ENCODE data around the gene ITGA4.

ITGA4 gene

DNA sequence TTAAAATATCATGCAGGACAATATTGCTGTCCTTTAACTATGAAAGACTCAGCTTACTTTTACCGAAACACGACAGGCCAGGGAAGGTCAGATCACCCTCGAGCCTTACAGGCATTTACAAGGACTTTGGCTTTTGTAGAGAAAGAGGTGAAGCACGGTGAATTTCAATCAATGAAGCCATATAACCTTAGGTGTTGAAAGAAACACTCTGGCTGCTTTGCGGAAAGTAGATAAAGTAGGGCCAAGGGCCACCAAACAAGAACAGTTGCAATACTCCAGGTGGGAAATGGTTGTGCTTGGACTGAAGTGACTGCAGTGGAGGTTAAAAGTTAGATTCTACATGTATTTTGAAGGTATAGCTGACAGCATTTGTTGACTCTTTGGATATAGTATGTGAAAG lies 119.2 kb downstream of the ITGA4 start:
- DNase-seq: no peak

DNA sequence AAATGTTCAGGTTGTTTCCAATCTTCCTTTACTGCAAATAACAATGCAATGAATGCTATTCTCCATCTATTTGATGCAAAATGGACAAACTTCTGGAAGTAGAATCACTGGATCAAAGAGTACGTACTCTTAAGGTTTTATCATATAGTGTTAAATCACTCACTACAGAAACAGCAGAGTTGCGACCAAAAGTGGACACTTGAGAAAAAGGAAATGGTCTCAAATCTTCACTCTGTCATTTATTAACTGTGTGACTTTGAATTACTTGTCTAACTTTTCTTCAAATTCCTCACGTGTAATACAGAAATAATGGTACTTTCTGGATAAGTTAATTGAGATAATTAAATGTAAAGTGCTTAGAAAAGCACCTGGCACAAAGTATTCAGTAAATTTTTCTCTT lies 121.6 kb downstream of the ITGA4 start:
- DNase-seq: no peak

DNA sequence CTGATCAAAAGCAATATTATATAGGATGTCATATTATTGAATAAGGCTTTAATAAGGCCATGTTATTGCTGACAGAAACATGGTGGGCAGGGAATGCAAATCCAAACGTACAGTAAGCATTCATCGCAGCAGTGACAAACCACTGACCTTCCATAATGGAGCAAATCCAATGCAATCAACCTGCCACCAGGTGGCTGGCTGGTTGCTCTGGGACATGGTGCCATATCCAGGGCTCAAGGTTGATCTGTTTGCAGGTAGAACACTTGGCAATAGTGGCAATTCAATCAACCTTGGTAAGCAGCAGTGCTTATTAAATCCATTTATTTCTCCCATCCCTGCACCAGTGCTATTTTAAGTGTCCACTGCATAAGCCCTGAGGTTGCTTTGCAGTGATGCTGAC lies 124.3 kb downstream of the ITGA4 start:
- DNase-seq: no peak

DNA sequence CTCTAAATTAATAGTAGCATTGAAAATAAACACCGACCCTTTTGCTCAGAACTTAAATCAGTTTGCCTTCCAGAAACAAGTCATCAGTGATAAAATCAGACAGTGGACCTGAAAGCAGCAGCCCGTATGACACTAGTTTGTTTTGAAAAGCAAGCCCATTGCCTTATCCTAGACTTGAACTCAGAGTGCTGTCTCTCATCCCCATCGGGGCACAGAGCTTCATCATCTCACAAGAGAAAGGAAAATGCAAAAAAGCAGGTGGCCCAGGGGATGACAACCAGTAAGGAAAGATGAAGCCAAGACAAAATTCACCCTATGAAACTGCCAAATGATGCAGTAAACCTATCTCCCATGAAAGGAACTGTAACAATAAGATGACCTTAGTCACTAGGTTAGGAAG lies 128.5 kb downstream of the ITGA4 start:
- DNase-seq: no peak
